Osteocyte (in vitro differentiated cells): ENCODE results near the gene CCDC116. TPM values are rescaled to one million over a fixed set of nuclear protein-coding genes. Genes with fewer than 3 reads are reported as not detected.
A peak's percentile ranks its signal among the peaks of the same experiment; 100 is the strongest.
"Not testable (repeated sequence)": the region's sequence is repeated elsewhere in the genome, so short reads cannot be mapped to it uniquely, and the experiment has no call there.

ENCODE experiments used
- DNase-seq: peaks from one replicate; pipeline ENCODE4 v3.0.0; 2021; ENCODE audit warnings: mixed read lengths; ENCODE audit not compliant: unreplicated experiment; ENCODE audit errors: extremely low spot score
- H3K27ac Mint-ChIP-seq: one replicate; pipeline ENCODE4 v1.8.0; 2021; ENCODE audit warnings: mild to moderate bottlenecking, mixed read lengths; ENCODE audit not compliant: unreplicated experiment
- H3K27me3 Mint-ChIP-seq: one replicate; pipeline ENCODE4 v1.8.0; 2021; ENCODE audit warnings: mixed read lengths; ENCODE audit not compliant: unreplicated experiment
- H3K36me3 Mint-ChIP-seq: one replicate; pipeline ENCODE4 v1.8.0; 2021; ENCODE audit warnings: mixed read lengths; ENCODE audit not compliant: unreplicated experiment
- H3K4me1 Mint-ChIP-seq: one replicate; pipeline ENCODE4 v1.8.0; 2021; ENCODE audit warnings: mixed read lengths; ENCODE audit not compliant: unreplicated experiment
- H3K4me3 Mint-ChIP-seq: one replicate; pipeline ENCODE4 v1.8.0; 2021; ENCODE audit warnings: mild to moderate bottlenecking, moderate library complexity, mixed read lengths; ENCODE audit not compliant: unreplicated experiment
- H3K9me3 Mint-ChIP-seq: one replicate; pipeline ENCODE4 v1.8.0; 2021; ENCODE audit warnings: mixed read lengths; ENCODE audit not compliant: unreplicated experiment
- total RNA-seq: library from RNA; stranded (reverse); gene quantifications from 2 replicates; pipeline ENCODE4 v1.2.1, GENCODE V29; 2021
- TF ChIP-seq, protein P1 (sequence below): fragments of 200-600 bp; sonication (generic); IDR thresholded peaks from 2 replicates; pipeline ENCODE4 v1.5.0; 2021; ENCODE audit warnings: antibody characterized with exemption, mild to moderate bottlenecking, moderate library complexity

The CCDC116 gene
- total RNA-seq, 1 donor from 2014 or later, result 0.59 TPM

- DNase-seq, result no peak
- Mint-ChIP-seq H3K36me3 (peaks cover 17% of the 10 kb centered on the region), H3K27ac (no peak overlapping the region), H3K4me3 (no peak overlapping the region), H3K4me1 (peaks cover 6% of the 10 kb centered on the region), H3K9me3 (no peaks in the 10 kb centered on the region), H3K27me3 (no peaks in the 10 kb centered on the region)
- TF ChIP-seq, protein P1, sequence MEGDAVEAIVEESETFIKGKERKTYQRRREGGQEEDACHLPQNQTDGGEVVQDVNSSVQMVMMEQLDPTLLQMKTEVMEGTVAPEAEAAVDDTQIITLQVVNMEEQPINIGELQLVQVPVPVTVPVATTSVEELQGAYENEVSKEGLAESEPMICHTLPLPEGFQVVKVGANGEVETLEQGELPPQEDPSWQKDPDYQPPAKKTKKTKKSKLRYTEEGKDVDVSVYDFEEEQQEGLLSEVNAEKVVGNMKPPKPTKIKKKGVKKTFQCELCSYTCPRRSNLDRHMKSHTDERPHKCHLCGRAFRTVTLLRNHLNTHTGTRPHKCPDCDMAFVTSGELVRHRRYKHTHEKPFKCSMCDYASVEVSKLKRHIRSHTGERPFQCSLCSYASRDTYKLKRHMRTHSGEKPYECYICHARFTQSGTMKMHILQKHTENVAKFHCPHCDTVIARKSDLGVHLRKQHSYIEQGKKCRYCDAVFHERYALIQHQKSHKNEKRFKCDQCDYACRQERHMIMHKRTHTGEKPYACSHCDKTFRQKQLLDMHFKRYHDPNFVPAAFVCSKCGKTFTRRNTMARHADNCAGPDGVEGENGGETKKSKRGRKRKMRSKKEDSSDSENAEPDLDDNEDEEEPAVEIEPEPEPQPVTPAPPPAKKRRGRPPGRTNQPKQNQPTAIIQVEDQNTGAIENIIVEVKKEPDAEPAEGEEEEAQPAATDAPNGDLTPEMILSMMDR, result no peak
Measured at GRCh38 chr22:21612858-21613257, 19.7 kb upstream of the CCDC116 start.

DNA sequence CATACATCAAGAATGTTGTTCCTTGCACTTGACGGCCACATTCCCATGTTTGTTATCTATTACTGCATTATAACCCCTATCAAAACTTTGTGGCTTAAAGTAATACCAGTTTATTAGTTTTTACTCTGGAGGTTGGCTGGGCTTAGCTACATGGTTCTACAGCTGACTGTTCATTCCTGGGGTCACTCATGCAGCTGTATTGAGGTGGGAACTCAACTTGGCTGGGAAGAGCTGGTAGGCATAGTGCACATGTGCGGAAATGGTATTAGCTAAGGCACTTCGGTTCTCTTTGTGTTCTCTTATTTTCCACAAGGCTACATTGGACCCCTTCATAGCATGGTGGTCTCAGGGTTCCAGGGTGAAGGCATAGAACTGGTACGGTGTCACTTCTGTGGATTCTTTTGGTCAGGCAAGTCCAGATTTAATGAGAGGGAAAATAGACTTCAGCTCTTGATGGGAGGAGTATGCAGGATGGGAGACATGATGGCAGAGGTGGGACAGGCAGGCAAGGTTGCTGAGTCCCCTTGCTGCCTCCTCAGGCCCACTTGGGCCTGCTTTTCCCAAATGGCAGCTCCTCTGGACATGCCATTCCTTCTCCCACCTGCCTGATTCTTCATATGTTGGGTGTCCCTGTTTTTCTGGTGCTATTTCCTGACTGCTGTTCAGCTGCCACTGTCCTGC lies 18.9 kb upstream of the CCDC116 start:
- peak overlapping the region; percentile 14 for H3K27ac Mint-ChIP-seq

GRCh38 chr22:21615731-21616130 lies 16.8 kb upstream of the CCDC116 start:
- Mint-ChIP-seq H3K36me3 (peaks cover 16% of the 10 kb centered on the region), H3K27me3 (no peaks in the 10 kb centered on the region), H3K9me3 (no peaks in the 10 kb centered on the region), H3K27ac (no peak overlapping the region), H3K4me1 (peaks cover 11% of the 10 kb centered on the region), H3K4me3 (no peak overlapping the region)
- TF ChIP-seq, protein P1, result no peak
- DNase-seq, result no peak

More for the DNA sequence above, 18.9 kb upstream of the CCDC116 start:
- Mint-ChIP-seq H3K9me3 (no peaks in the 10 kb centered on the region), H3K27me3 (no peaks in the 10 kb centered on the region), H3K4me1 (peaks cover 3% of the 10 kb centered on the region), H3K36me3 (peaks cover 17% of the 10 kb centered on the region), H3K4me3 (no peak overlapping the region)
- TF ChIP-seq, protein P1, result no peak
- no peak for DNase-seq

GRCh38 chr22:21617337-21617736 lies 15.2 kb upstream of the CCDC116 start:
- H3K9me3 Mint-ChIP-seq, H3K4me3 Mint-ChIP-seq, H3K27me3 Mint-ChIP-seq, DNase-seq, H3K27ac Mint-ChIP-seq: not testable (repeated sequence)
- Mint-ChIP-seq H3K4me1 (peaks cover 21% of the 10 kb centered on the region), H3K36me3 (peaks cover 13% of the 10 kb centered on the region)

DNA sequence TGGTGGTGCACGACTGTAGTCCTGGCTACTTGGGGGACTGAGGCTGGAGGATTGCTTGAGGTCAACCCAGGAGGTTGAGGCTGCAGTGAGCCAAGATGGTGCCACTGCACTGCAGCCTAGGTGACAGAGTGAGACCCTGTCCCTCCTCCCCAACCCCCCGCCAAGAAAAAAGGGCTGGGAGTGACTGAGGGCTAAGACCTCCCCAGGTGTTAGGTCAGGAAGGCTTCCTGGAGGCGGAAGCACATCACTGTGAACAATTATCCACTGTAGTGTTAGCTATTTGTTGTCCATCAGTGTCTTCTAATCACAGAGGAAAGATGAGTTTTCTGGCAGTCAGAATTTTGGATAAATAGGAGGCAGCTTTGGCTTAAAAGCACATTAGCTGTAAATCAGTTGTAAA lies 11.5 kb upstream of the CCDC116 start:
- peaks cover 37% of the 10 kb centered on the region for H3K4me1 Mint-ChIP-seq
- H3K27me3 Mint-ChIP-seq, result no peaks in the 10 kb centered on the region
- peaks cover 11% of the 10 kb centered on the region for H3K36me3 Mint-ChIP-seq
- TF ChIP-seq, protein P1, result no peak
- H3K27ac Mint-ChIP-seq, result no peak overlapping the region
- no peaks in the 10 kb centered on the region for H3K9me3 Mint-ChIP-seq
- H3K4me3 Mint-ChIP-seq, result no peak overlapping the region
- no peak for DNase-seq
